ENCODE data around the gene ABHD2. TPM values are rescaled to one million over a fixed set of nuclear protein-coding genes. Genes with fewer than 3 reads are reported as not detected.

ABHD2 gene
- total RNA-seq, 1 donor from 2014 or later = 39.1 TPM

DNA sequence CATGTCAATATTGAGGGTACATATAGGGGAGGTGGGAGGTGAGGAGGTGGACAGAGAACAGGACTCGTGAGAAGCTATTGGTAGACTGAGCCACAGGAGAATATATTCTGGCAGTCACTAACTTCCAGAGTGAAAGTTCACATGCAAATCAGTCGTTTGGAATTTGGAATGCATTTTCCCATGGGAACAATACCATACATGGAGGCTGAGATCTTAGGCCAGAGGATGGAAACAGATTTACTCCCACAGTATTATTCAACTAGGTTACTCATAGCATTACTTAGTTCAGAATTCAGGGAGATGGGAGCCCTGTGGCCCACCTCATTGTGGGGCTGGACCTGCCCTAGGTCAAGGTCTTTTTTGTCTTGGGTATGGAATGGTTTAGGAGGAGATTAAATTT lies 36.4 kb upstream of the ABHD2 start:
- Mint-ChIP-seq H3K27ac (no peak overlapping the region), H3K36me3 (no peaks in the 10 kb centered on the region), H3K4me3 (no peak overlapping the region), H3K4me1 (no peaks in the 10 kb centered on the region), H3K27me3 (ENCODE audit: low read depth) (no peaks in the 10 kb centered on the region), H3K9me3 (no peaks in the 10 kb centered on the region)
- TF ChIP-seq CTCF (IDR thresholded peaks at IDR 0.05; ENCODE audit: unreplicated experiment) = no peak
- no peak for DNase-seq (ENCODE audit: low spot score in 2 of 2, unreplicated experiment in 2 of 2)

- Mint-ChIP-seq H3K4me1 (no peaks in the 10 kb centered on the region), H3K9me3 (no peaks in the 10 kb centered on the region), H3K27ac (no peak overlapping the region), H3K4me3 (no peak overlapping the region), H3K36me3 (no peaks in the 10 kb centered on the region), H3K27me3 (ENCODE audit: low read depth) (no peaks in the 10 kb centered on the region)
- no peak for TF ChIP-seq CTCF (IDR thresholded peaks at IDR 0.05; ENCODE audit: unreplicated experiment)
- DNase-seq (ENCODE audit: low spot score in 2 of 2, unreplicated experiment in 2 of 2) = no peak
Measured at GRCh38 chr15:89052474-89052873, 35.8 kb upstream of the ABHD2 start.

DNA sequence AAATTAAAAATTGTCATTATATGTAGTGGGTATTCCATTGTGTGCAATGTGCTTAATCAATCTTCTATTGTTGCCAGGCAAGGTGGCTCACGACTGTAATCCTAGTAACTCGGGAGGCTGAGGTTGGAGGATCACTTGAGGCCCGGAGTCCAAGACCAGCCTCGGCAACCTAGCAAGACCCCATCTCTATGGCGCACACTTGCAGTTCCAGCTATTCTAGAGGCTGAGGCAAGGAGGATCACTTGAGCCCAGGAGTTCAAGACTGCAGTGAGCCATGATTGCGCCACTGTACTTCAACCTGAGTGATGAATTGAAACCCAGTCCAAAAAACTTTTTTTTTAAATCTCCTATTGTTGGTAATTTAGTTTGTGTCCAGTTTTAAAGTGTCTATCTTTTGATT lies 33.4 kb upstream of the ABHD2 start:
- Mint-ChIP-seq H3K4me1 (no peaks in the 10 kb centered on the region), H3K36me3 (no peaks in the 10 kb centered on the region), H3K4me3 (no peak overlapping the region), H3K27ac (no peak overlapping the region), H3K27me3 (ENCODE audit: low read depth) (peaks cover 5% of the 10 kb centered on the region), H3K9me3 (no peaks in the 10 kb centered on the region)
- no peak for DNase-seq (ENCODE audit: low spot score in 2 of 2, unreplicated experiment in 2 of 2)
- TF ChIP-seq CTCF (IDR thresholded peaks at IDR 0.05; ENCODE audit: unreplicated experiment) = no peak

DNA sequence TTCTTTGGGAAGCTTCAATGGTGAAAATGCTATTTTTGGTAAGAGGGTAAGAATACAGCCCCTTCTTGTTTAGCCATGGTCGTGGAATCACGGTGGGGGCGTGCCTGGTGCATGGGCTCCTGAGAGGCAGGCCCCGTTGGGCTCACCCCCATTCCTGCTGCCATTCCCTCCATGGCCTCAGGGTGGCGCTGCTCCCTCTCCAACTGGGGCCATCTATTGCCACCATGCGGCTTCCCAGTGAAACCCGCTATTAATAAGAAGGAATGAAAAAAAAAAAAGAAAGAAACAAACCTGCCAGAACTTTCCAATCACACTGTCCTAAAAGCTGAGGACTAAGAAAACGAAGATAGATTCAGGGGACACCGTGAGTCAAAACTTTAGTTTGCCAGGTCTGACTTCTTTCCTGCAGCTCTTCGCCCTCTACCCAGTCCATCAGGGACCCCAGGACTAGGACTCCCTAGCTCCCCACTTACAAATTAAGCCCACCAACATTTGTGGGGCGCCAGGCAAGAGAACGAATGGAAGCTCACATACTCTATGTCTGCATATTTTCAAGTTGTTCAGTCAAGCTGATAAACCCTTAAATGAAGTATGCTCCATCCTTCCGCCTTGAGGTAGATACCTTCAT lies 30.6 kb upstream of the ABHD2 start:
- peaks cover 5% of the 10 kb centered on the region for H3K27me3 Mint-ChIP-seq (ENCODE audit: low read depth)
- no peaks in the 10 kb centered on the region for H3K36me3 Mint-ChIP-seq
- peak; percentile 90 for TF ChIP-seq CTCF (IDR thresholded peaks at IDR 0.05; ENCODE audit: unreplicated experiment)
- H3K4me1 Mint-ChIP-seq = no peaks in the 10 kb centered on the region
- no peak overlapping the region for H3K27ac Mint-ChIP-seq
- H3K9me3 Mint-ChIP-seq = no peaks in the 10 kb centered on the region
- no peak overlapping the region for H3K4me3 Mint-ChIP-seq
- peak; percentile 53 to 90 for DNase-seq (ENCODE audit: low spot score in 2 of 2, unreplicated experiment in 2 of 2)

DNA sequence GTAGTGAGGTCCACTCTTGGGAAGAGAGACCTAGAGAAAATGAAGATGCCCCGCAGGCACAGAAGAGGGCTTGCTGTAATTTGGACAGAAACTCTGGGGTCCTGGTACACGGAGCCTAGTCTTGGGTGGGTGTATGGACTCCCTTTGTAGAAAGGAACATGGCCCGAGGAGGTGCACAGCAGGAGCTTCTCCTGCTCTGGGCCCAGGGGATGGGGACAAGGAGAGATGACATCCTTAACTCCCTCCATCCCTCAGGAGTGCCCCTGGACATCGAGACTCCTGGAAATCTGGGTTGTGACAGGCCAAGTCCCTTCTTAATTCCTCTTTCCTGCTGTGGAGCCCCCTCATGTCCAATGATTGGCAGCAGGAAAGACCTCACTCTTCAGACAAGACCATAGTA lies 29.9 kb upstream of the ABHD2 start:
- Mint-ChIP-seq H3K27me3 (ENCODE audit: low read depth) (peaks cover 5% of the 10 kb centered on the region), H3K4me3 (no peak overlapping the region)

More for the DNA sequence above, 29.9 kb upstream of the ABHD2 start:
- no peaks in the 10 kb centered on the region for H3K36me3 Mint-ChIP-seq
- no peak for TF ChIP-seq CTCF (IDR thresholded peaks at IDR 0.05; ENCODE audit: unreplicated experiment)
- no peaks in the 10 kb centered on the region for H3K9me3 Mint-ChIP-seq
- H3K4me1 Mint-ChIP-seq = no peaks in the 10 kb centered on the region
- no peak overlapping the region for H3K27ac Mint-ChIP-seq
- DNase-seq (ENCODE audit: low spot score in 2 of 2, unreplicated experiment in 2 of 2) = no peak

Measured in mesothelial cell of epicardium (in vitro differentiated cells).